GM21576 (cell line): ENCODE data around the gene ATP5PF.
"Not testable (repeated sequence)": the region's sequence is repeated elsewhere in the genome, so short reads cannot be mapped to it uniquely, and the experiment has no call there.

Experiments
- ATAC-seq: cut with Tn5 transposase; IDR thresholded peaks from one replicate; pipeline ENCODE4 v1.9.1; 2021; ENCODE audit warnings: mild to moderate bottlenecking, moderate library complexity; ENCODE audit not compliant: unreplicated experiment

Gene ATP5PF, protein sequence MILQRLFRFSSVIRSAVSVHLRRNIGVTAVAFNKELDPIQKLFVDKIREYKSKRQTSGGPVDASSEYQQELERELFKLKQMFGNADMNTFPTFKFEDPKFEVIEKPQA

DNA sequence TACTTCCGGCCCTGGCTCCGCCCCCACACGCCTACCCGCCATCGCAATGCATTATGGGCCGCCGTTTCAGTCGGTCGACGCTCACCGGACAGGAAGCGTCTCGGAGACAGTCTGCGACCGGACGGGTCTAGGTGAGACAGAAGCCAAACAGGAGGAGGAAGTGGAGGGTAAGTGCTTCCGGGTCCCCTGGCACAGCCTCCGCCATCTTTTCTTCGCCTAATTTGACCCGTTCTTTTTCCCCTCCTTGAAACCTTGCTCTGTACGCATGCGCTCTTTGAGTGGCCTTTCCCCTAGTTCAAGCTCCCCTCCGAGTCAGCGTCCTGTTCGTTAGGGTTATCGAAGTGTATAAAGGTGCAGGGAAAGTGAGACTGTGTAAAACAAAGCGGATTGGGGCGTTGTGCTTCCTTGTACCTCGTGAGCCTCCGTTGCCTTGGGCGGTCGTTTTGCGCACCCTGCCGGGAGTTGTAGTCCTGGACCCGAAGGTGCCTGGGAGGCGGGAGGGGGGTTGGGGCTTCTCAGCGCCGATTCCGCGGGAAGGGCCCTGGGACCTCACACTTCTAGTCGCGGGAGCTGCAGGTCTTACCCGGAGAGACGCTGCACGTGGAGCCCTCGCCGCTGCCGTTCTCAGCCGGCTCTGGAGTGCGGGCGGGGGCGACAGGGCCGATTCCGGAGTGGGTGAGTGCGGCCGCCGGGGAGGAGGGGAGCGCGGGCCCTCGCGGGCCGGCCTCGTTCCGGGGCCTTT, at the start of gene ATP5PF, which contains the start of gene GABPA:
TSS of gene ATP5PF (minus strand) at position 1 of the 742 bp plus-strand sequence. CDS start 5,110 bp downstream, outside the sequence.
TSS of gene GABPA (plus strand) at position 69 of the 742 bp plus-strand sequence. CDS start 6,627 bp downstream, outside the sequence.
- ATAC-seq, result peak; percentile 88

DNA sequence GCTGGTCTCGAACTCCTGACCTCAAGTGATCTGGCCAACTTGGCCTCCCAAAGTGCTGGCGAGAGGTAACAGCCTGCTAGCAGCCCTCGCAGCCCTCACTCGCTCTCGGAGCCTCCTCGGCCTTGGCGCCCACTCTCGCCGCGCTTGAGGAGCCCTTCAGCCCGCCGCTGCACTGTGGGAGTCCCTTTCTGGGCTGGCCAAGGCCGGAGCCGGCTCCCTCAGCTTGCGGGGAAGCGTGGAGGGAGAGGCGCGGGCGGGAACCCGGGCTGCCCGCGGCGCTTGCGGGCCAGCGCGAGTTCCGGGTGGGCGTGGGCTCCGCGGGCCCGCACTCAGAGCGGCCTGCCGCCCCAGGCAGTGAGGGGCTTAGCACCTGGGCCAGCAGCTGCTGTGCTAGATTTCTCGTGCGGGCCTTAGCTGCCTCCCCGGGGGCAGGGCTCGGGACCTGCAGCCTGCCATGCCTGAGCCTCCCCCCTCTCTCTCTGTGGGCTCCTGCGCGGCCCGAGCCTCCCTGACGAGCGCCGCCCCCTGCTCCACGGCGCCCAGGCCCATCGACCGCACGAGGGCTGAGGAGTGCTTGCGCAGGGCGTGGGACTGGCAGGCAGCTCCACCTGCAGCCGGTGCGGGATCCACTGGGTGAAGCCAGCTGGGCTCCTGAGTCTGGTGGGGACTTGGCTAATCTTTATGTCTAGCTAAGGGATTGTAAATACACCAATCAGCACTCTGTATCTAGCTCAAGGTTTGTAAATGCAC, 43.6 kb upstream of the ATP5PF start:
- ATAC-seq, result not testable (repeated sequence)

DNA sequence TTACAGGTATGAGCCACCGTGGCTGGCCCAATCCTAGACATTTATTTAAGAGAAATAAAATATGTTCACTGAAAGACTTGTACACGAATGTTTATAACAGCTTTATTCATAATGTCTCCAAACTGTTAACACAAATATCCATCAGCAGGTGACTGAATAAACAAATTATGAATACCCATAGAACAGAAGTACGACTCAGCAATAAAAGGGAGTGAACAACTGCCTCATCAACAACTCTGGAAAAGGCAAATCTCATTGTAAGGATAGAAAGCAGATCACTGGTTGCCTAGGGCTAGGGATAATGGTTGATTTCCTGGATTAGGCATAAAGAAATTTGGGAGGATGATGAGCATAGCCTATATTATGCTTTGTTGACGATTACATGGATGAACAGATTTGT, 41.7 kb upstream of the ATP5PF start:
- no peak for ATAC-seq

DNA sequence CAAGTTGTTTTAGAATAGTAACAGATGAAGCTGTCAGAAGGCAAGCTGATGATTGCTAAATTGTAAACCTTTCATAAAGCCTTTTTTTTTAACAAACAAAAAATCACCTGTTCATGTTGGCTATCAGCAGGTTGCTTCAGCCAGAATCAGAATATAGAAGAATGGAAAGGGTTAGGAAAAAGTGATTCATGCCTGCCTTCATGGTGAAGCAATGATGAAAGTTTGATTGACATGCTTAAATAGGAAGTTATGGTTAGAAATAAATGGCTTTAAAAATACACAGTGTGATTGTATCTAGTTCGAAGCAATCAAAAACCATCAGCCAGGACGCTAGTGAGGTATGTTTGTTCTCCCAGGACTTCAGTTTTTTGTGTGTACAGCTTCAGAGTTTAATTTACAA, 38.0 kb upstream of the ATP5PF start:
- ATAC-seq, result no peak

DNA sequence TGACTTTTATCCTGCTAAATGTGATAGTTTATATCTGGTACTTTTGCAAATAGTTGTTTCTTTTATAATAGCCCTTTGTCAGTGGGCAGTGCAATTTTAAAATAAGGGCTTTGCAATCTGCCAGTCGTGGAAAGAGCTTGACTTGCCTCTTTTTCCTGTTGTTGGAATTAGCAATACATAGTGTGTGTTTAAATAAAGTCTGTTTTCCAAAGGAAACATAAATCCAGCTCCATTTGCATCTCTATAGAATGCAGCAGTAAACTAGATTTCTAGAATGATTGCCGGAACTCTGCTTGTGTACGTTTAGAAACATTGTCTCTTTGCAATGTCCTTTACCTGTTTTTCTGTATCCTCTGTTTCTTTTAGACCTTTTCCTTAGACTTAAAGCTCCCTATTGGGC, 33.2 kb upstream of the ATP5PF start:
- ATAC-seq, result no peak

DNA sequence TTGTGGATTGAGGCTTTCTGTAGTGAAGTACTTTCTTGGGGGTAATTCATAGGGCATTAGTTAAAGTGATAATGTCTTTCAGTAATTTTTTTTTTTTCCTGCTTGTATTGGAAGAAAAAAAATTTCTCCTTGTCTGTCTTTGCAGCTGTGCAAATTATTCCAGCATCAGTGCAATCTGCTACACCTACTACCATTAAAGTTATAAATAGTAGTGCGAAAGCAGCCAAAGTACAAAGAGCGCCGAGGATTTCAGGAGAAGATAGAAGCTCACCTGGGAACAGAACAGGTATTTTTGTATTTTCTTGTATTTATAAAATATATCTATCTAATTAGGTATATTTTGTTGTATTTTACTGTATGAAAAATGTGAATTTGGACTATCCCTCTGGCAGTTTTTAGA, 29.4 kb upstream of the ATP5PF start:
- no peak for ATAC-seq

DNA sequence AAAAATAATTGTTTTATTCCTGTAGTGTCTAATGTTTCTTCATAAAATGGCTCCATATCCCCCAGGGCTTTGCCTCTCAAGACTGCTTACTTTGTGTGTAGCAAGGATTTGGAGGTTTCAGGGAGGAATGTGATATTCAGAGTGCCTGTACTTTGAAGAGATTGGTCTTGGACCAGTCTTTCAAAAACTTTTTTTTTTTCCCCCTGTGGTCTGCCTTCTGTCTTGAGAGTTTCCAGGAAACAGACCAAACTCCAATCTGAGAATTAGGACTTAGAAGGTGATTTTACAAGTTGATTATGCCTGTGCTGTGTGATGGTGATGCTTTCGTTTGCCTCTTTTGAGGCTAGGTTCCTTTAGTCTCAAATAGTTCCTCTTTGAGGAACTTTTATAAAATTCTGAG, 26.0 kb upstream of the ATP5PF start:
- ATAC-seq, result no peak

DNA sequence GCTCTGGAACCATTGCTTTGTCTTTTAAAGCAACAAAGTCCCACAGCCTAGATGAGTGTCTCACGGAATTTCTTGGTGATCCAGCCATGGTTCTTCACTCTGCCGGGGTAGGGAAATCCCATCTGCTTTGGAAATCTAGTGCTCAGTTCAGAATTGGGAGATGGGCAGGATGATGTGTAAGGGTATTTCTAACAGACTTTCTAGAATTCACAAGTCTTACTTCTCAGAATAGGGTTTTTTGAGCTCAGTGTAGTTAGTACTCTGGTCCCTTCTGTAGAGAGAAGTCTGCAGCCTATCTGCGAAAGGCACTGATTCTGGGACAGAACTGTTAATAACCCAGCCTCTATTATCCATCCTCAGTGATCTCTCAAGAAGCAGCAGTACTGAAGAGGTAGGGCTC, 25.4 kb upstream of the ATP5PF start:
- no peak for ATAC-seq

DNA sequence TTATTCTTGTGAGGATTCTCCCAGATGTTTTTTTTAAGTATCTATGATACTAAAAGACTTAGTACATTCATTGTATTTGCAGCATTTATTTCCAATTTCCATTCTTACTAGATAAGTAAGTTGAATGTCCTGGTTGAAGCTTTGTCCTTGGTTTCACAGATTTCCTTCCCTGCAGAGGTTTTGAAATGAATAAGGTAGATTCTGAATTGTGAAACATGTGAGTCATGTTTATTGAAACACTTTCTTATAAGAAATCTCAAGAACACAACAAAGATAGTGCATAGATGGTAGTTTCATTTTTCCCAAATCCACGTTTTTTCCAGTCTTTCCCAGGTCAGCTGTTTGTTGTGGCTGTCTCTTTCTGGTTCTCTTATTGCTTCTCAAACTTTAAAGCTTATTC, 24.9 kb upstream of the ATP5PF start:
- no peak for ATAC-seq

DNA sequence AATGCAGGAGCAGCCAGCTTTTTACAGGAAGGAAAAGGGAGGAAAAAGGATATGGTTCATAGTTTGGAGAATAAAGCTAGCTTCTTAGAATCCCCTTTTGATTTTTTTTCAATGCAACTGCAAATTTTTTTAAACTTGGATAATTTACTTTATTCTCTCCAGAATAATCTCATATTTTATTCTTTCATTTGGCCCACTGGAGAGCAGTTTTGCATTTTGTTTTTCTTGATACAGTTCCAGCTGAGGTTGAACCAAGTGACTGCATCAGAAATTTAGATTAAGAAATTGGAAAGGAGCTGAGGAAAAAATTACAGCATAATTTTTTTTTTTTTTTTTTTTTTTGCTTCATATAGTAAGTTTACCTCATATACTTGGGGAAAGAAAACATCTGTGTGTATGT, 22.8 kb upstream of the ATP5PF start:
- ATAC-seq, result no peak

DNA sequence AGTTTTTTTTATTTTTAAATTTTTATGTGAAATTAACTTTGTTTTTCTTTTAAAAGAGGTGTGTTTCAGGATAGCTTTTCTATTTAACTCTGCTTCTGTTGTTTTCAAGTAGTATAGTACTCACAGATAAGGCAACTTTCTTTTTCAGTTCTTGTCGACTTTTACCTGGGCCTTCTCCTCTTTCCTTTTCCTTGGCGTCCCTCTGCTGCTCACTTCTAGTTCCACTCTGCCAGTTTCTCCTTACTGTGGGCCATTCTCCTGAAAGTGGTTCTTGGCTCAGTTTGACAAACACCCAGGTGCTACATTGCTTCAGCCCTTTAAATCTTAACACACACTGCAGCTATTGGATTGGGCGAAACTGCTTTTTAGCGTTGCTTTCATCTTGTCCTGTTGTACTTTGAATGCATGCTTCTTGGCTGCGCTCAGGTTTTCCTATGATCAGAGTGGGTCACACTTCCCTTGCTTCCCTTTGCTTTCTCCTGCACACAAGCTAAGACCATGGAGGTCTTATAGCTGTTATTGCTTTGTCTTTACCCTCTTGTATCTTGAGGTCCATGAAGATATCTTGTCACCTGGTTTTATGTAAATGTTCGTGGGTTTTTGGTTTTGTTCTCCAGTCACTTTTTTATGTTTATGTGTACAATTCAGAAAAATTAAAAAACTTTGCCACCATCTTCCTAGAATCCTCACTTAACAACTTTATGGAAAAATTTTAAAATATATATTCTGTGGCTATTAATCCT, 21.7 kb upstream of the ATP5PF start:
- ATAC-seq, result no peak

DNA sequence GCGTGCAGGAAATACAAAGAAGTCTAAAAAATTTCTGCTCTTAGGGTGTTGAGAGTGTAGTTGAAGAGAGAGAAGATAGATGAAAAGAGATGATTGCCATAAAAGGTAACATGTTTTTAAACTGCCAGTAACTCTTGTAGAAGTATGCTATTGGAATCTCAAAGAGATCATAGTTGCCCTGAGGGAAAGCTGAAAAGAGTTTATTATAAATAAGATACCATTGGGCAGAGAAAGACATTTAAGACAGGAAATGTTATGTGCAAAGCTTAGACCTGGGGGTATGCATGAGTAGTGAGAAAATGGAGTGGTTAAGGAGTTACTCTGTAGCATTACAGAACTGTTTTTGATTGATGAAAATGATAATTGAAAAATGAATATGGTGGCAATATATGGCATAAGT, 17.7 kb upstream of the ATP5PF start:
- no peak for ATAC-seq

DNA sequence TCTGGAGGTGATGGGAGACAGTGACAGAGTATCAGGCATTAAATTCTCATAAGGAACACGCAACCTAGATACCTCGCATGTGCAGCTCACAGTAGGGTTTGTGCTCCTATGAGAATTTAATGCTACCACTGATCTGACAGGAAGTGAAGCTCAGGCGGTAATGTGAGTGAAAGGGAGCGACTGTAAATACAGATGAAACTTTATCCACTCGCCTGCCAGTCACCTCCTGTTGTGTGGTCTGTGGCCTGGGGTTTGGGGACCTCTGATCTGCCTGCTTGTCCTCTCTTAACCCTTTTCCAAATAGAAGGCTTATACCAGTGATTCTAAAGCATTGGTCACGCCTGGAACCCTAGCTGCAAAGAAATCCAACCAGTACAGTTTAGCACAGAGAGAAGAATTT, 15.4 kb upstream of the ATP5PF start:
- no peak for ATAC-seq

DNA sequence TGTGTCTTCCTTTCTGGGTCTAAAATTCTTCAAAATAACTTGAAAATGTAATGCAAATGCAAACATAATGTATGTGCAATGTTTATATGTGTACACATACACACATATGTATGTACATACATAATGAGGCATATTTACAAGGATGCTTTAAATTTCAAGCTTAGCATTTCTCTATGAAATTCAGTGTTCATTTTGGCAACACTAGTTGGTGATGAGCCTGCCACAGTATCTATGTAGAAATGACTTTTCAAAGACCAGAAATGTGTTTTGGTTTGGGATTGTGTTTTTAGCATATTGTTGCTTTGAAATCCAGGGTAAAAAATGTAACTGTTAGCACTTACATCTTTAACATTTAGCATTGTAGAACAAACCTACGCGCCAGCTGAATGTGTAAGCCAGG, 10.2 kb upstream of the ATP5PF start:
- ATAC-seq, result no peak

DNA sequence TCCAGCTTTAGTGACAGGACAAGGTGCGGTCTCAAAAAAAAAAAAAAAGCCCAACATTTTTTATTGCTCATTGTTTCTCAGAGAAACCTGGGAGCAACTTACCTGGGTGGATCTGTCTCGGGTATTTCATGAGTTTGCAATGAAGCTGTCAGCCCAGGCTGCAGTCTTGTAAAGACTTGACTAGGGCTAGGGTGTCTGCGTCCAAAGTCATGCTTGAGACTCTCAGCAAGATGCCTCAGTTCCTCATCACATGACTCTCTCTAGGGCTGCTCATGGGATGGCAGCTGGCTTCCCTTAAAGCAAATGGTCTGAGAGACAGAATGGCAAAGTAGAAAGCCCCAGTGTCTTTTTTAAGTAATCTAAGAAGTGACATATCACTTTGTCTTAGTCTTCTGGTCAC, 8.2 kb upstream of the ATP5PF start:
- ATAC-seq, result no peak

DNA sequence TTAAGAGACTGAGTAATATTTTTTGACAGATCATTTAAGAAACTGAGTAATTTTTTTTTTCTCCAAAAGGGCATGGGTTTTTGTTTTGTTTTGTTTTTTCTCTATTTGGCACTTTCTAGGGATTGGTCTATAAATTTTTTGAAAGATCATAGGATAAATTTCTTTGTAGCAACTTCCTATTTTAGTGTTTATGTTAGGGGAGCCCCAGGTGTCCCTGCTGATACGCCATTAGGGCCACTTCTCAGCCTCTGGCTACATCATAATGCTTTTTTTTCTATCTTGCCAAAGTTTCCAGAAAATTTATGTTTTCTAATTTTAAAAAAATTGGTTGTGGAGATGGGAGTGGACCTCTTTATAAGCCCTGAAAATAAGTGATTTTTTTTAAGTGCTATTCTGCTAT, 2.7 kb upstream of the ATP5PF start:
- no peak for ATAC-seq

DNA sequence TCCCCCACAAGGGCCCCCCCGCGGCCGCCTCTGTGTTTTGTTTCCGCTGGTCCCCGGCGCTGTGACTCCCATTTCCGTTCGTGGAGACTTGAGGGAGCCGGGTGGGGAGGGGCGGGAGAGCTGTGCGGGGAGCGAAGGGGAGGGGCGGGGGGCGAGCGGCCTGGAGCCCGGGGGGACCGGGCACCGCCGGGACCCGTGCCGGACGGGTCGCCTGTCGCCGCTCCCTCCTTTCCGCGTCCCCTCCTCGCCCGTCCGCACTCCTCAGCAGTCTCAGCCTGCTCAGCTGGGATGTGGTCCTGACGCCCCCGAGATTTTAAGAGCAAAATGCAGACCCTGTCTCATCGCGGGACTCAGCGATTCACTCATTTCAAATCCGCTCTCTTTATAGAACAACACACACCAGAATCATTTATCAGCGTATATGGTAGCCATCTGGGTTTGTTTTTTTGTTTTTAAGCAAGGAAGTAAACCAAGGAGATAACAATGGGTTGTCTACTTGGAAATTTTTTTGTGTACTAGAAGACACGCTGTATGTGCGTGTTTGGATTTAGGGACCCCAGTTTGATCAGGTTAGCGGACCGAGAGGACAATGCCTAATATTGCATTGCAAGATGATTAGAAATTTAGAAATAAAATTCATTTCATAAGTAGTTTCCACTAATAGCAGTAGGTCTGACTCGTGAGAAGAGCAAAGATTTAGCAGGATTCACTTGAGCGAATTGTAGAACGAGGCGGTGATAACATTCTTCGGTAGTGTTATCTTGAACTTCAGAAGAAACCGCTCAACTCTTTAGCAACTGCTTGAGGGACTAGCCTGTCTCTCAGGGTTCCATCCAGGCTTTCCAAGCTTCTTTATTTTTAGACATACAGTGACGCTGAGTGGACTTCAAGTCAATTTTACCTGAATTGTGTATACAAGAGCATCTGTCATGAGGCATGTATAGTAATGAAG, 1.2 kb upstream of the ATP5PF start:
- ATAC-seq, result peak; percentile 4

DNA sequence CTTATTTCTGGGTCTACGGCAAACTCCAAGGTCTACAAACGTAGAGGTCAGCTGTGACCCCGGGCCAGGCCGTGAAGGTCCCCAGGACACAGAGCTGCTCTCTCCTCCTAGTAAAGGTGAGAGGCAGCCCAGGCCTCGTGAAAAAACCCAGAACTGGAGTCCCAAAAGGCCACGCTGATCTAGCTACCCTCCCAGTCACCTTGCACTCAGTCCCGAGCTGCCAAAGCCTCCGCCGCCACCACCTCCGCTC, 125 bp downstream of the ATP5PF start:
- ATAC-seq, result peak; percentile 2

DNA sequence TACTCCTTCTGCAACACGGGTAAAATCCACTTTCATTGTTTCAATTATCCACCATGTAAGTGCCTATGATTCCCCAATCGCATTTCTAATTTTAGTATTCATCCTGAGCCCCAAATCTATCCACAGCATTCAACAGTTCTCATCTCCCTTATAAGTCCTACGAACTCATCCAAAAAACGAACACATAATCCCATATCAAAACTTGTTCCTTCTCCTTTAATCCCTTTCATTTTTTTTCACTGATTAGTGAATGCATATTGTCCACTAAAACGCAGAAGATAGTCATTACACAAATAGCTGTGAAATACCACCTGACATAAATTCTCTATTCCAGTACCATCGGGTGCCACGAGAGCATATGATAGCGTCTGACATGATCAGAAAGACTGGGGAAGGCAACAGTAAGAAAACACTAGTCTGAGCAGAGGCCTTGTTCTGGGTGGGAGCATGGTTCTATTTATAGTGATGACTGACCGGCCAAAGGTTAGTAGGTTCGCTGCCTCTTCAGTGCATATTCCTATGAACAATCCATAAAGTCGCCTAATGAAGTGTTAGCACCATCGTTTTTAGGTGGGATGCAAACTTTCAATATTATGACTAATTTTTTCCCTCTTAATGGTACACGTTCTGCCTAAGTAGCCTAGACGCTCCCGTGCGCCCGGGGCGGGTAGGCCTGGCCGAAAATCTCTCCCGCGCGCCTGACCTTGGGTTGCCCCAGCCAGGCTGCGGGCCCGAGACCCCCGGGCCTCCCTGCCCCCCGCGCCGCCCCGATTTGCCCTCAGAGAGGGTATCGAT, 648 bp downstream of the ATP5PF start:
- ATAC-seq, result peak; percentile 3
